H1 (cell line): ENCODE data around the gene NXPH4. TPM values are rescaled to one million over a fixed set of nuclear protein-coding genes. Genes with fewer than 3 reads are reported as not detected.
A peak's percentile ranks its signal among the peaks of the same experiment; 100 is the strongest.

Experiments
- CTCF ChIA-PET: fragments of 300-600 bp; sonication (Branson Sonifier 250); formaldehyde crosslinking; loops from one replicate; lab custom pipeline; 2021; ENCODE audit not compliant: partially characterized antibody; lab: Charles Lee
- POLR2A ChIA-PET: fragments of 300-600 bp; sonication (Branson Sonifier 250); formaldehyde crosslinking; loops from one replicate; lab custom pipeline; 2021; ENCODE audit warnings: inconsistent platforms; ENCODE audit not compliant: partially characterized antibody; lab: Charles Lee
- DNase-seq, 2 experiments: peaks; one replicate each; pipeline versions ENCODE4 v3.0.0 to v3.0.0-alpha.2; 2010 to 2022; ENCODE audit warnings: low spot score in 2 of 2, low read depth in 1 of 2, mixed read lengths in 1 of 2
- FAIRE-seq: peaks from 2 replicates; lab custom pipeline; 2011; peaks lifted over from hg19 to GRCh38; lab: Jason Lieb, UNC
- H2AFZ ChIP-seq: 2 replicates; pipeline ENCODE4 v1.8.1; 2012; ENCODE audit warnings: low read length, inconsistent platforms
- H2AK5ac ChIP-seq: 2 replicates; pipeline ENCODE4 v1.6.1; 2013; ENCODE audit warnings: low read depth, low read length
- H2BK120ac ChIP-seq: replicated peaks from 2 replicates; pipeline ENCODE3; 2013; ENCODE audit warnings: low read depth, low read length, inconsistent platforms
- H2BK12ac ChIP-seq: 2 replicates; pipeline ENCODE4 v1.6.1; 2013; ENCODE audit warnings: low read depth, low read length
- H2BK15ac ChIP-seq: 2 replicates; pipeline ENCODE4 v1.6.1; 2013; ENCODE audit warnings: low read length
- H2BK20ac ChIP-seq: 2 replicates; pipeline ENCODE4 v1.6.1; 2013; ENCODE audit warnings: low read length
- H2BK5ac ChIP-seq: 2 replicates; pipeline ENCODE4 v1.6.1; 2013; ENCODE audit warnings: low read depth, low read length
- H3K14ac ChIP-seq: 2 replicates; pipeline ENCODE4 v1.6.1; 2013; ENCODE audit warnings: inconsistent platforms; ENCODE audit not compliant: insufficient read length
- H3K18ac ChIP-seq: 2 replicates; pipeline ENCODE4 v1.6.1; 2013; ENCODE audit warnings: low read length; ENCODE audit errors: extremely low read depth
- H3K23ac ChIP-seq: 2 replicates; pipeline ENCODE4 v1.6.1; 2013; ENCODE audit warnings: inconsistent platforms; ENCODE audit not compliant: insufficient read length
- H3K23me2 ChIP-seq: 2 replicates; pipeline ENCODE4 v1.6.1; 2013; ENCODE audit warnings: low read depth, low read length
- H3K27ac ChIP-seq: 2 replicates; pipeline ENCODE4 v1.6.1; 2011; ENCODE audit warnings: low read depth, low read length, inconsistent platforms
- H3K27me3 ChIP-seq, 4 experiments: replicated peaks in 1 of 4; 1 replicate in 1 of 4; 2 replicates in 3 of 4; pipeline versions ENCODE4 v1.6.1 to v1.8.1; 2011 to 2013; ENCODE audit warnings: low read length in 3 of 4, mild to moderate bottlenecking in 3 of 4, inconsistent platforms in 2 of 4, mixed read lengths in 2 of 4, moderate library complexity in 1 of 4; ENCODE audit not compliant: control insufficient read depth in 3 of 4, insufficient read depth in 3 of 4; ENCODE audit errors: extremely low read depth in 1 of 4
- H3K36me3 ChIP-seq, 4 experiments: 2 replicates each; pipeline versions ENCODE4 v1.6.1 to v1.8.1; 2011 to 2013; ENCODE audit warnings: mild to moderate bottlenecking in 4 of 4, low read length in 3 of 4, moderate library complexity in 2 of 4, control low read depth in 1 of 4, inconsistent platforms in 1 of 4; ENCODE audit not compliant: insufficient read depth in 4 of 4, control insufficient read depth in 2 of 4
- H3K4ac ChIP-seq: replicated peaks from 2 replicates; pipeline ENCODE3; 2013; ENCODE audit warnings: low read length, low read depth, mixed read lengths, inconsistent platforms; ENCODE audit not compliant: insufficient read length
- H3K4me1 ChIP-seq, 4 experiments: replicated peaks in 1 of 4; 1 replicate in 1 of 4; 2 replicates in 3 of 4; pipeline versions ENCODE4 v1.6.1 to v1.8.1; 2011 to 2013; ENCODE audit warnings: low read length in 3 of 4, inconsistent platforms in 2 of 4, mixed read lengths in 1 of 4; ENCODE audit not compliant: insufficient read depth in 4 of 4, control insufficient read depth in 3 of 4
- H3K4me2 ChIP-seq, 2 experiments: 2 replicates each; pipeline versions ENCODE4 v1.6.1 to v1.8.1; 2011 to 2013; ENCODE audit warnings: low read depth in 2 of 2, low read length in 2 of 2, control low read depth in 1 of 2, inconsistent platforms in 1 of 2, mild to moderate bottlenecking in 1 of 2; ENCODE audit not compliant: insufficient read depth in 1 of 2
- H3K4me3 ChIP-seq, 4 experiments: fragments of 200-600, 300-600 bp in 1 of 4; sonication (generic), shearing (Covaris generic), sonication (Bioruptor Twin) in 1 of 4; 2 replicates each; pipeline versions ENCODE4 v1.5.1 to v1.8.1; 2011 to 2016; ENCODE audit warnings: low read length in 4 of 4, low read depth in 3 of 4, control low read depth in 2 of 4, inconsistent platforms in 2 of 4, mild to moderate bottlenecking in 2 of 4, mixed read lengths in 1 of 4, moderate library complexity in 1 of 4; ENCODE audit not compliant: insufficient read depth in 2 of 4; ENCODE audit errors: extremely low read depth in 1 of 4
- H3K56ac ChIP-seq: replicated peaks from 2 replicates; pipeline ENCODE3; 2013; ENCODE audit warnings: low read depth, mild to moderate bottlenecking, mixed read lengths, low read length, inconsistent platforms; ENCODE audit not compliant: insufficient read length
- H3K79me1 ChIP-seq: 2 replicates; pipeline ENCODE4 v1.6.1; 2013; ENCODE audit warnings: low read depth, low read length, control low read depth
- H3K79me2 ChIP-seq, 2 experiments: 2 replicates each; pipeline versions ENCODE4 v1.6.1 to v1.8.1; 2012 to 2013; ENCODE audit warnings: low read length in 2 of 2, mild to moderate bottlenecking in 2 of 2, inconsistent platforms in 1 of 2; ENCODE audit not compliant: insufficient read depth in 2 of 2, control insufficient read depth in 1 of 2
- H3K9ac ChIP-seq, 4 experiments: replicated peaks in 1 of 4; 1 replicate in 1 of 4; 2 replicates in 3 of 4; pipeline versions ENCODE4 v1.6.1 to v1.8.1; 2011 to 2013; ENCODE audit warnings: low read depth in 3 of 4, low read length in 3 of 4, control low read depth in 2 of 4, mild to moderate bottlenecking in 2 of 4, moderate library complexity in 2 of 4, inconsistent platforms in 1 of 4; ENCODE audit errors: extremely low read depth in 1 of 4
- H3K9me3 ChIP-seq, 2 experiments: 2 replicates each; pipeline versions ENCODE4 v1.6.1 to v1.8.1; 2012 to 2013; ENCODE audit warnings: mild to moderate bottlenecking in 2 of 2, moderate library complexity in 2 of 2, control low read depth in 1 of 2, inconsistent platforms in 1 of 2, low read depth in 1 of 2, low read length in 1 of 2, mixed read lengths in 1 of 2; ENCODE audit not compliant: insufficient read depth in 2 of 2
- H4K20me1 ChIP-seq, 2 experiments: replicated peaks in 1 of 2; 2 replicates each; pipeline versions ENCODE3 to v1.8.1; 2011 to 2013; ENCODE audit warnings: inconsistent platforms in 2 of 2, low read length in 2 of 2, mild to moderate bottlenecking in 1 of 2; ENCODE audit not compliant: insufficient read depth in 2 of 2, control insufficient read depth in 1 of 2
- H4K5ac ChIP-seq: 2 replicates; pipeline ENCODE4 v1.6.1; 2013; ENCODE audit warnings: low read length, low read depth, mixed read lengths, inconsistent platforms; ENCODE audit not compliant: insufficient read length
- H4K8ac ChIP-seq: 2 replicates; pipeline ENCODE4 v1.8.0; 2013; ENCODE audit warnings: mild to moderate bottlenecking, moderate library complexity, low read length, inconsistent platforms; ENCODE audit not compliant: insufficient read depth; ENCODE audit errors: extremely low read depth
- H4K91ac ChIP-seq: replicated peaks from 2 replicates; pipeline ENCODE3; 2013; ENCODE audit warnings: low read length, mixed read lengths, inconsistent platforms; ENCODE audit not compliant: insufficient read length
- BRCA1 ChIP-seq: IDR thresholded peaks from 2 replicates; pipeline ENCODE4 v1.6.1; 2012; ENCODE audit warnings: low read depth, low read length, improper control_type of control experiment
- CTBP2 ChIP-seq: IDR thresholded peaks from 2 replicates; pipeline ENCODE4 v1.7.0; 2011; ENCODE audit warnings: borderline replicate concordance, mild to moderate bottlenecking, moderate library complexity, mixed read lengths, low read length; ENCODE audit not compliant: insufficient read depth, insufficient read length
- EZH2 ChIP-seq: fragments of 200-600 bp; sonication (generic); IDR thresholded peaks from 2 replicates; pipeline ENCODE4 v1.7.1; 2012; ENCODE audit warnings: low read depth, mild to moderate bottlenecking, moderate library complexity, low read length, inconsistent platforms; ENCODE audit not compliant: severe bottlenecking
- HDAC6 ChIP-seq: IDR thresholded peaks from one replicate; pipeline ENCODE4 v1.7.1; 2012; ENCODE audit warnings: low read depth, mild to moderate bottlenecking, inconsistent platforms, low read length, moderate library complexity
- KDM5A ChIP-seq: fragments of 200-600 bp; IDR thresholded peaks from 2 replicates; pipeline ENCODE4 v1.7.1; 2012; ENCODE audit warnings: mild to moderate bottlenecking, low read length, inconsistent platforms, mixed read lengths
- PHF8 ChIP-seq: fragments of 200-600 bp; sonication (generic); conservative IDR thresholded peaks from 2 replicates; pipeline ENCODE4 v1.7.1; 2012; ENCODE audit warnings: low read depth, mild to moderate bottlenecking, inconsistent platforms, low read length, moderate library complexity
- POLR2AphosphoS5 ChIP-seq: IDR thresholded peaks from 2 replicates; pipeline ENCODE4 v1.6.1; 2011; ENCODE audit warnings: low read depth, low read length
- RAD21 ChIP-seq, 2 experiments: IDR thresholded peaks in 1 of 2; conservative IDR thresholded peaks in 1 of 2; 2 replicates each; pipeline ENCODE4 v1.6.1; 2011; ENCODE audit warnings: low read depth in 2 of 2, low read length in 2 of 2, improper control_type of control experiment in 1 of 2, inconsistent platforms in 1 of 2, mild to moderate bottlenecking in 1 of 2, moderate library complexity in 1 of 2
- SIN3A ChIP-seq, 2 experiments: IDR thresholded peaks in 1 of 2; conservative IDR thresholded peaks in 1 of 2; 2 replicates each; pipeline ENCODE4 v1.6.1; 2011 to 2012; ENCODE audit warnings: low read length in 2 of 2, improper control_type of control experiment in 1 of 2, low read depth in 1 of 2, mild to moderate bottlenecking in 1 of 2
- SIRT6 ChIP-seq: IDR thresholded peaks from one replicate; pipeline ENCODE4 v1.7.1; 2012; ENCODE audit warnings: low read length, inconsistent platforms
- TCF12 ChIP-seq: IDR thresholded peaks from 2 replicates; pipeline ENCODE4 v1.6.1; 2011; ENCODE audit warnings: low read depth, mild to moderate bottlenecking, low read length
- YY1 ChIP-seq: IDR thresholded peaks from 2 replicates; pipeline ENCODE4 v1.6.1; 2011; ENCODE audit warnings: low read depth, mild to moderate bottlenecking, low read length
- WGBS, 2 experiments: shearing (Covaris generic) in 1 of 2; methylation state at CpG; one replicate each; pipeline versions ENCODE4 v1.1.6 to v1.1.7; 2013 to 2015; ENCODE audit warnings: low lambda C conversion rate in 2 of 2, mixed read lengths in 2 of 2, inconsistent platforms in 1 of 2, low coverage in 1 of 2, missing lambda C conversion rate in 1 of 2; ENCODE audit not compliant: insufficient replicate concordance in 2 of 2, insufficient coverage in 1 of 2, insufficient read length in 1 of 2; ENCODE audit errors: extremely low coverage in 1 of 2, missing lambda C conversion rate in 1 of 2; 5-methylcytosine and 5-hydroxymethylcytosine counted together
- polyA plus RNA-seq, 7 experiments: library from polyadenylated mRNA; depleted of rRNA in 3 of 7; stranded (reverse) in 5 of 7; unstranded in 2 of 7; fragments of >200 nt in 5 of 7; fragments of 200-250 nt in 2 of 7; gene quantifications; 1 replicate in 5 of 7; 2 replicates in 1 of 7; 4 replicates in 1 of 7; pipeline versions ENCODE4 v1.2.1 to v1.2.3, GENCODE V29; 2011 to 2013; ENCODE audit warnings: missing spikeins in 2 of 7, mixed read lengths in 2 of 7
- total RNA-seq: library from RNA; stranded (reverse); fragmentation: NEBNext Ultra II Directional; extraction: Animal tissue kit (Norgen Biotek cat#: 25700); gene quantifications from 2 replicates; pipeline ENCODE4 v1.2.1, GENCODE V29; 2021
- TF ChIP-seq, protein P1 (sequence below): IDR thresholded peaks from 2 replicates; pipeline ENCODE4 v1.6.1; 2011; ENCODE audit warnings: low read depth, mild to moderate bottlenecking, low read length; ENCODE audit not compliant: insufficient read depth

The NXPH4 gene
- total and polyA plus RNA-seq, 2 of the 8 experiments (the other 6 are each of a cell fraction or from before 2014, with no cell fraction given), result 0.92 to 1.7 TPM

DNA sequence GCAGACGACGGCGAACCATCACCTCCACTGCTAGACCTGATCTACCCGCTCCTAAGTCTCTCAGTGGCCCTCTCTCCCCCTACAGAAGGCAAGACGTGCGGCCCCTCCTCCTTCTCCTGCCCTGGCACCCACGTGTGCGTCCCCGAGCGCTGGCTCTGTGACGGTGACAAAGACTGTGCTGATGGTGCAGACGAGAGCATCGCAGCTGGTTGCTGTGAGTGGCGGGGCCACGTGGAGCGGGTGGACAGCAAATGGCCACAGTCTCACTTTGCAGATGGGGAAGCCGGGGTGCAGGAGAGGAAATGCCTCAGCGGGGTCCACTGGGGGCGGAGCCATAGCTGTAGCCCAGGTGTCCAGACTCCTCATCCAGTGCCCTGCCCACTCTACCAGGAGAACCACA lies 21.4 kb upstream of the NXPH4 start:
- Histone ChIP-seq H4K8ac (no peak overlapping the region), H3K23ac (no peak overlapping the region), H3K79me2 (no peaks in the 10 kb centered on the region), H2BK12ac (no peak overlapping the region), H2BK15ac (no peak overlapping the region), H2AK5ac (no peak overlapping the region), H2BK20ac (no peak overlapping the region), H2BK120ac (no peak overlapping the region), H3K18ac (no peak overlapping the region), H3K56ac (no peak overlapping the region), H4K5ac (no peak overlapping the region), H3K27me3 (no peaks in the 10 kb centered on the region), H3K36me3 (peaks cover 74 to 98% (median 95%) of the 10 kb centered on the region in 4 experiments), H2BK5ac (peak overlapping the region; percentile 10; the same call in 1 of the 2 replicates), H3K4me1 (no peaks in the 10 kb centered on the region; a peak in 1 of 7 replicates), H3K23me2 (peaks cover 7% of the 10 kb centered on the region; the same call in 1 of the 2 replicates), H3K4me3 (no peak overlapping the region), H3K9me3 (no peaks in the 10 kb centered on the region), H3K4ac (no peak overlapping the region), H4K20me1 (peaks cover 6 to 31% of the 10 kb centered on the region in 2 experiments), H3K79me1 (no peaks in the 10 kb centered on the region; the same call in 1 of the 2 replicates), H3K14ac (no peak overlapping the region), H3K9ac (no peak overlapping the region), H2AFZ (no peak overlapping the region), H3K4me2 (no peak overlapping the region), H3K27ac (no peak overlapping the region), H4K91ac (no peak overlapping the region)
- POLR2A ChIA-PET, result interaction anchor here (0.7 to 6.4 kb wide), 5 partner anchors 9 to 101 kb away, joined by 3 to 53 read pairs (median 6); partner anchors contain the start of gene SHMT2
- no peak for FAIRE-seq
- CTCF ChIA-PET, result interaction anchor here (0.7 to 20.9 kb wide), 8 partner anchors 18 to 126 kb away, joined by 3 to 389 read pairs (median 3); partner anchors contain the start of gene SHMT2
- WGBS, 2 experiments, result 93% methylated on average over 19 of the region's 19 CpGs; no CpG with 5 or more reads in 1 of the 2 experiments
- DNase-seq, result no peak
- TF ChIP-seq PHF8 (no peak), POLR2AphosphoS5 (no peak), HDAC6 (no peak), RAD21 (IDR thresholded peaks at IDR 0.05 in 1 of 2, conservative IDR thresholded peaks at IDR 0.05 in 1 of 2; ENCODE audit: low read depth in 2 of 2, low read length in 2 of 2) (no peak), SIRT6 (no peak), SIN3A (conservative IDR thresholded peaks at IDR 0.05 in 1 of 2, IDR thresholded peaks at IDR 0.05 in 1 of 2; ENCODE audit: low read depth in 1 of 2, low read length in 2 of 2) (no peak), CTBP2 (no peak), YY1 (no peak), EZH2 (no peak), TCF12 (no peak), KDM5A (no peak), BRCA1 (no peak)
- TF ChIP-seq, protein P1, sequence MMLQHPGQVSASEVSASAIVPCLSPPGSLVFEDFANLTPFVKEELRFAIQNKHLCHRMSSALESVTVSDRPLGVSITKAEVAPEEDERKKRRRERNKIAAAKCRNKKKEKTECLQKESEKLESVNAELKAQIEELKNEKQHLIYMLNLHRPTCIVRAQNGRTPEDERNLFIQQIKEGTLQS, result no peak
